OCI-LY3 (cell line): ENCODE results near the gene NAA40.

Experiments
- CTCF ChIP-seq: fragments of 200-600, 300-600 bp; sonication (generic); IDR thresholded peaks from 2 replicates; pipeline ENCODE4 v1.5.1; 2014; ENCODE audit warnings: antibody characterized with exemption, low read length, low read depth
- EZH2phosphoT487 ChIP-seq: fragments of 200-600 bp; shearing (Covaris generic); IDR thresholded peaks from 2 replicates; pipeline ENCODE4 v1.6.1; 2018; ENCODE audit warnings: antibody characterized with exemption, mixed run types, low read depth

- TF ChIP-seq CTCF (no peak), EZH2phosphoT487 (no peak)
Measured at GRCh38 chr11:63941901-63942300, 3.1 kb downstream of the NAA40 start.
